HT1080 (cell line): Measurements from ENCODE around the gene TMEM30B. TPM values are rescaled to one million over a fixed set of nuclear protein-coding genes. Genes with fewer than 3 reads are reported as not detected.

Source experiments
- DNase-seq: peaks from one replicate; pipeline ENCODE4 v3.0.0-alpha.2; 2015; ENCODE audit warnings: low read depth
- total RNA-seq: library from RNA; depleted of rRNA; stranded (reverse); fragments of >200 nt; shearing (Covaris generic); gene quantifications from 2 replicates; pipeline ENCODE4 v1.2.3, GENCODE V29; 2014; rRNA removed

Gene TMEM30B
- total RNA-seq, 1 experiment from 2014 or later, result not detected

- no peak for DNase-seq
Observed at GRCh38 chr14:61238611-61239245, 42.4 kb downstream of the TMEM30B start.

- DNase-seq, result peak; percentile 47
Observed at GRCh38 chr14:61234215-61234916, 46.8 kb downstream of the TMEM30B start.

GRCh38 chr14:61233436-61233956 lies 47.6 kb downstream of the TMEM30B start:
- no peak for DNase-seq

GRCh38 chr14:61231810-61232209 lies 49.3 kb downstream of the TMEM30B start:
- DNase-seq, result no peak

- no peak for DNase-seq
Observed at GRCh38 chr14:61229981-61230380, 51.2 kb downstream of the TMEM30B start.

- no peak for DNase-seq
Observed at GRCh38 chr14:61229475-61229888, 51.7 kb downstream of the TMEM30B start.

- DNase-seq, result no peak
Observed at GRCh38 chr14:61227884-61228591, 53.1 kb downstream of the TMEM30B start.

Other genes with a start within 250 kb of the TMEM30B start
- gene PRKCH, start 40.2 kb upstream of the TMEM30B start, total RNA-seq, result 5.2 and 7.4 TPM in 2 replicates